MCF 10A (cell line): ENCODE measurements around the gene RYR1. TPM values are rescaled to one million over a fixed set of nuclear protein-coding genes. Genes with fewer than 3 reads are reported as not detected.

Source experiments
- BruUV-seq: library from RNA; stranded (reverse); fragments of 400-500 nt; replicated peaks from 2 replicates; lab custom pipeline; 2021; lab: Mats Ljungman, UMichigan
- CTCF ChIA-PET: fragments of 300-600 bp; sonication (Branson Sonifier 250); formaldehyde crosslinking; extraction: SDS; loops from one replicate; lab custom pipeline; 2021; ENCODE audit warnings: antibody characterized with exemption, inconsistent platforms; lab: Yijun Ruan, JAX
- POLR2A ChIA-PET: fragments of 300-600, 350-650 bp; sonication (Branson Sonifier 250); formaldehyde crosslinking; extraction: SDS; loops from one replicate; lab custom pipeline; 2020; ENCODE audit warnings: antibody characterized with exemption, inconsistent platforms; lab: Yijun Ruan, JAX
- DNase-seq: peaks from one replicate; pipeline ENCODE4 v3.0.0-alpha.2; 2018; ENCODE audit not compliant: unreplicated experiment
- H3K27ac Mint-ChIP-seq: one replicate; pipeline ENCODE4 v1.8.0; 2022; ENCODE audit warnings: mild to moderate bottlenecking, low read depth, mixed read lengths; ENCODE audit not compliant: unreplicated experiment
- H3K27me3 Mint-ChIP-seq: one replicate; pipeline ENCODE4 v1.8.0; 2022; ENCODE audit warnings: mixed read lengths; ENCODE audit not compliant: insufficient read depth, unreplicated experiment
- H3K36me3 Mint-ChIP-seq: one replicate; pipeline ENCODE4 v1.8.0; 2022; ENCODE audit warnings: mild to moderate bottlenecking, moderate library complexity, mixed read lengths; ENCODE audit not compliant: insufficient read depth, unreplicated experiment
- H3K4me1 Mint-ChIP-seq: one replicate; pipeline ENCODE4 v1.8.0; 2022; ENCODE audit warnings: mixed read lengths; ENCODE audit not compliant: insufficient read depth, unreplicated experiment
- H3K4me3 Mint-ChIP-seq: one replicate; pipeline ENCODE4 v1.8.0; 2022; ENCODE audit warnings: mild to moderate bottlenecking, moderate library complexity, mixed read lengths; ENCODE audit not compliant: unreplicated experiment
- H3K9me3 Mint-ChIP-seq: one replicate; pipeline ENCODE4 v1.8.0; 2022; ENCODE audit warnings: mixed read lengths; ENCODE audit not compliant: unreplicated experiment
- CTCF ChIP-seq: fragments of 200-600 bp; IDR thresholded peaks from one replicate; pipeline ENCODE4 v1.8.0; 2022; ENCODE audit warnings: antibody characterized with exemption, mild to moderate bottlenecking; ENCODE audit not compliant: unreplicated experiment
- intact Hi-C: fragments of 100-400 bp; cut with micrococcal nuclease; formaldehyde crosslinking; loops from 2 replicates; pipeline ENCODE4 v1.14.1; 2022
- total RNA-seq: library from RNA; stranded (reverse); gene quantifications from 2 replicates; pipeline ENCODE4 v1.2.3, GENCODE V29; 2022

The RYR1 gene
- total RNA-seq, 1 experiment from 2014 or later: 0.28 TPM

DNA sequence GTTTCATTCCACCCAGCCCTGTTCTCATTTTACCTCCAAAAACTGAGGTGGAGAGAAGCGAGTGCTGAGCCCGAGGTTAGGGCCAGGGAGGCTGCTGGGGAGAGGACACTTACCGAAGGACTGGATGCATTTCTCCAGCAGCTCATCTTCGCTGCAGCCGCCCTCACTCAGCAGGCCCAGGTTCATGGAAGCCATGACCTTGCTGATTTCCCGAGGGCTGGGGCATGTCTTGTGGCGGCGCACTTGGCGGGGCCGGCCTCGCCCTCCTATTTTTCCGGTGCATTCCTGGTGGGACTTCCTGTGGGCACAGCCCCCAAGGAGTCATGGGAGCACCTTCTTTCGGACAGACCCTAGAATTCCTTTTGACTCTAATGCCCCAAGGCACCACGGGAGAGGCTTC is 11.6 kb upstream of the RYR1 start:
- CTCF ChIA-PET: no interaction called here
- POLR2A ChIA-PET: no interaction called here
- no peak for TF ChIP-seq CTCF
- no peak overlapping the region for H3K27ac Mint-ChIP-seq
- no peak for DNase-seq
- no peak overlapping the region for H3K4me3 Mint-ChIP-seq
- intact Hi-C loops: no loop called here
- H3K27me3 Mint-ChIP-seq: peaks cover 33% of the 10 kb centered on the region
- no peaks in the 10 kb centered on the region for H3K36me3 Mint-ChIP-seq
- H3K4me1 Mint-ChIP-seq: peaks cover 7% of the 10 kb centered on the region
- H3K9me3 Mint-ChIP-seq: no peaks in the 10 kb centered on the region
- no TSS peak for BruUV-seq

GRCh38 chr19:38422438-38422837 is 11.1 kb upstream of the RYR1 start:
- Mint-ChIP-seq H3K36me3 (no peaks in the 10 kb centered on the region), H3K9me3 (no peaks in the 10 kb centered on the region), H3K27me3 (peaks cover 27% of the 10 kb centered on the region), H3K27ac (no peak overlapping the region), H3K4me1 (peaks cover 2% of the 10 kb centered on the region), H3K4me3 (no peak overlapping the region)
- no peak for TF ChIP-seq CTCF
- BruUV-seq: no TSS peak
- no peak for DNase-seq
- ChIA-PET POLR2A (no interaction called here), CTCF (interaction anchor here (0.7 kb wide), 1 partner anchor 32 kb away, joined by 3 read pairs; no protein-coding TSS in a partner anchor)
- intact Hi-C loops: no loop called here

GRCh38 chr19:38424272-38424671 is 9.2 kb upstream of the RYR1 start:
- H3K36me3 Mint-ChIP-seq: no peaks in the 10 kb centered on the region
- CTCF ChIA-PET: interaction anchor here (0.6 to 1.2 kb wide), 3 partner anchors 22 to 527 kb away, joined by 3 to 5 read pairs (median 3); partner anchors contain the start of gene FAM98C
- no peak overlapping the region for H3K4me3 Mint-ChIP-seq
- DNase-seq: no peak
- H3K27ac Mint-ChIP-seq: no peak overlapping the region
- BruUV-seq: no TSS peak
- intact Hi-C loops: no loop called here
- no peaks in the 10 kb centered on the region for H3K9me3 Mint-ChIP-seq
- no peak for TF ChIP-seq CTCF
- H3K4me1 Mint-ChIP-seq: no peaks in the 10 kb centered on the region
- peaks cover 19% of the 10 kb centered on the region for H3K27me3 Mint-ChIP-seq
- POLR2A ChIA-PET: no interaction called here

- DNase-seq: no peak
- POLR2A ChIA-PET: no interaction called here
These were observed 8.2 kb upstream of the RYR1 start for GRCh38 chr19:38425222-38425809.

More at GRCh38 chr19:38425222-38425809, 8.2 kb upstream of the RYR1 start:
- Mint-ChIP-seq H3K27me3 (peaks cover 21% of the 10 kb centered on the region), H3K36me3 (no peaks in the 10 kb centered on the region), H3K9me3 (no peaks in the 10 kb centered on the region), H3K27ac (no peak overlapping the region), H3K4me3 (no peak overlapping the region), H3K4me1 (no peaks in the 10 kb centered on the region)
- BruUV-seq: no TSS peak
- intact Hi-C loops: no loop called here
- no peak for TF ChIP-seq CTCF
- CTCF ChIA-PET: interaction anchor here (0.6 kb wide), 1 partner anchor 455 kb away, joined by 3 read pairs; no protein-coding TSS in a partner anchor
